ENCODE results near the gene MYH2.
"Not testable (repeated sequence)": the region's sequence is repeated elsewhere in the genome, so short reads cannot be mapped to it uniquely, and the experiment has no call there.

Gene MYH2

DNA sequence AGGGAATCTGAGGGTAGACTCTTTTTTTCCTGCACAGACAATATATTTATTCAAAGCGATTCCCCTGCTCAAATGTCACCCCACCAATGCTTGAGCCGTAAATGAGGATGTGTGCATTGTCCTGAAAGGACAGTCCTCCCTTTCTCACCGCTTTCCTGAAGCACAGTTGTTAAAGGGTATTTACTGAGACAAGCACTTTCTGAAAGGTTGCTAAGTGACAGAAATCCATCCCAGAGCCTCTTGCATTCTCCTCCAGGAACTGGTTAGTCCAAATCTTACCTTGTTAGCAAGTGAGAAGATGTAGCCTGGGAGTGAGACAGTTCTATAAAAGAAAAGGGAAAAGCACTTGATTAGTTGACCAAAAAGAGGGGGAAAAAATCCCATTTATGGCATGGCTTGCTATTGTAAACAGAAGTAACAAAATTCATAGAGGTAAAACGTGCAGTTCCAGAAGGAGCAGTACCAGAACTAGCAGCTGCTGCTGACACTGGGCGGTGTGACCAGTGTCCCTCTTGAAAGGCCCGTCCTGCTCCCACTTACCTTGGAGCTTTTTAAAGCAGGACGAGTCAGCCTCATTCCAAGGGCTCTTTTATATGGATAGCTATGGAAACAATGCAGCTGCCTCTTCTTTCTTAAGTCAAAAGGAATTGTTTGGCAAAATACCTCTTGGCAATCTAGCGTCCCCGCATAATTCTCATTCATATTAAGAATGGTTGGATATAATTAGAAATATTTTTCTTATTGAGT lies at the start of gene MYH2:
TSS of gene MYH2 (minus strand) at position 563 of the 747 bp plus-strand sequence. CDS start 1,738 bp downstream, outside the sequence.
- no peak for DNase-seq

DNA sequence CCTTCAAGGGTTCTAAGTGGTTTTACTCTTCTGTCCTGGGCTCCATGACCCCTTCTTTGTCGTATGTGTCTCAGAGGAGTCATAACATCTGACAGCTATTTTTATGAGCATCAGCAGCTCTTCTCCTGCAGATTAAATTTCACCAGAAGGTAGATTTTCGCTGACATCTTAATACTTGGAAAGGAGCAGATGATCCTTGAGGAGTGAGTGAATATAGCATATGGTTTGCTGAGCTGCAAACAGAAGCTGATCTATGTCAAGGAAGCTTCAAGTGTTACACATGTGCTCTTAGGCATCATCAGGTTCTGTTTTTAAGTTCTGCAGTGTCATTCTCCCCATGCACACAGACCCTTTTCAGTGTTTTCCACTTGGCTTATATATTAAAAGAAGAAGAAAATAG lies 49.2 kb upstream of the MYH2 start:
- no peak for DNase-seq

DNA sequence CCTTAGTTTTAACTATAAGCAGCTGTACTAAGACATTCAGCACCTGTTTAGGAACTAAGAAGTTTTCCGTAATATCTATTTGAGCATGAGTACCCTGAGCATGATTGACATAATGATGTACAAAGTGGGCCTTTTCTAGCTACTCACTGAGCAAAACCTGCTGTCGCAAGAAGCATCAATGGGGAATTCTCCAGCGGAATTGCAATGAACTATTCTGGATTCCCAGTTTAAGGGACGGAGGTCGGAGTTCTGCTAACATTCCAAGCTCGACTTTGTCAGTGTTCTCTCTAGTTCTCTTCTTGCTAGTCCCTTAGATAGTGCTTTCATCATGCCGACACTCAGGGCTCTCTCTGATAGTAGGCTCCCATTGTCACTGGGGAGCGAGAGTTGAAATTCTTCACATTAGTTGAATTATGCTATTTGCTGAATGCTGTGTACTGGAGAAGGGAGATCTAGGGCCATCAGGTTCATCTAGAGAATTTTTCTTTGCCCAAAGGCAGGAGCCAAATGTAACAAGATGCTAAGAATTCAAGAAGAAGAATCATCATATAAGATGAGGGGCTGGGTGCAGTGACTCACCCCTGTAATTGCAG lies 40.2 kb upstream of the MYH2 start:
- DNase-seq, result no peak

- DNase-seq, result no peak
Observed at GRCh38 chr17:10585529-10585928, 36.1 kb upstream of the MYH2 start.

- DNase-seq, result no peak
Observed at GRCh38 chr17:10583834-10584233, 34.4 kb upstream of the MYH2 start.

DNA sequence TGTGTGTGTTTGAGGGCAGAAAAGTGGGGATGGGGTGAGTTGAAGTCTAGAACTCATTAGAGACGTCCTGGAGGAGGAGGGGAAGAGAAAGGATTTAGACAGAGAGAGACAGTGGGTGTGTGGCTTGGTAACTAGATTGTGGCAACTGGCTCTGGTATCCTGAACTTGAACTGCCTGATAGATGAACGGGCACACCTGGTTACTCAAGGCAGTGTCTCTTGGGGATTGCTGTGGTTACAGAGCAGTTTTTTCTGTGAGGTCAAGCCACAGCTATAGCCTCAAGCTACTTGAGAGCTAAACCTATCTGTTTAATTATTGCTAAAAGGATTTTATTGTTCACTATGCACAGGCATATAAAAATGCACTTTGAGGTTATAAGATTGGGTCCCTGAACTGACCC lies 29.8 kb upstream of the MYH2 start:
- no peak for DNase-seq

DNA sequence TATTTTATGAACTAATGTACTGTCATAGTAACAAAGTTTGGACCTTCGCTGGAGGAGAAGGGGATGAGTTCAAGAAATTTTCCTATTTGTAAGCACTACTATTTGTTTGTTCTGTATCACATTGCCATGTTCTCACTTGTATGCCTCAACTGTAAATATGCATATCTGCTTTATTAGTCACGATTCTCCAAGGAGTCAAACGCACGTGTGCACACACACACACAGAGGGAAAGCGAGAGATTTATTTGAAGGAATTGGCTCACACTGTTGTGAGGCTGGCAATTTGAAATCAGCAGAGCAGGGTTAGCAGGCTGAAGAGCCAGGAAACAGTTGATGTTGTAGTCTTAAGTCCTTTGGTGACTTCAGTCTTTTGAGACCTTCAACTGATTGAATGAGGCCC lies 24.9 kb upstream of the MYH2 start:
- no peak for DNase-seq

GRCh38 chr17:10563991-10564660 lies 14.7 kb upstream of the MYH2 start:
- no peak for DNase-seq

- no peak for DNase-seq
Observed at GRCh38 chr17:10558049-10558448, 8.6 kb upstream of the MYH2 start.

DNA sequence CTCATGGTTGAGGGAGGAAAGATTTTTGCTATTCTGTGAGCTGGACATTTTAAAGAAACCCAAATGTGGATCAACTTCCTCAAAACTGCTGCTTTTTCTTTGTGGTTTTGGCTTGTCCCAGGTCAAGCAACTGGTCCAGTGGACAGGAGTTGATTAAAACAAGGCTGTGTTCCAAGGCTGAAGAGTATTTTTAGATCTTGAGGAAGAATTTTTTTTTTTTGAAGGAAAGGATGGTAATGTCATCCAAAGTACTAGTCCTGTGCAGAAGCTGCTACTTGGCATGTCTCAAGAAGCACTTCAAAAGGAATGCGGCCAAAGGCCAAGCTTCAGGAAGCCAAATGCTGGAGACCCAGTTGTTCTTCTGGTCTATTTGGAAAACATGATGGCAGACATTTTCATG lies 8.0 kb upstream of the MYH2 start:
- no peak for DNase-seq

DNA sequence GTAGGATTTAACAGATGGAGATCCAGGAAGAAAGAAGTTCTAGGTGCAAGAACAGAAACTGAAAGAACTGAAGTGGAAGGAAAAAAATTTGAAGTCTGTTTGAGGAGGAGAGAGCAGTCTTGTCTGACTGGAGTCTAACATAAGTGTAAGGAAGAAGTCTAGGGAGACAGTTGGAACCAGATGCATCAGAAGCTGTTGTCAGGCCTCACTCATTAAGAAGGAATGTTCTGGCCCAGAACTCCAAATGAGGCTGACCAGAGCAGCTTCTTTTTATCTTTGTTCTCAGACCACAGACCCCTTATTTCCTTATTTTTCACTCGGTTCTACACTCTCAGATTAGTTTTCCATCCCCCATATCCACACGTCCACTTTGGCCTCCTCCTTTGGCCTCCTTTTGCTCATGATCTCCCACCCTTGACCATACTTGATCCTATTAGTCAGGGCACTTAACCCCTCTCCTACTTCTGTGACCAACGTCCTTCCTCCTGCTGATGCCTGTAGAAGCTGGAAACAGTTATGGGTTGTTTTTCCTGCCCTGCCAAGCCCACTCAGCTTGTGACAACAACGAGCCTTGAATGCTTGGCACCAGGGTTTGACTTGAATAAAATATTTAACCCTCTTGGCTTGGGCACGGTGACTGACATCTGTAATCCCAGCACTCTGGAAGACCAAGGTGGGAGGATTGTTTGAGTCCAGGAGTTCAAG lies 7.0 kb upstream of the MYH2 start:
- no peak for DNase-seq

GRCh38 chr17:10550014-10550413 lies 556 bp upstream of the MYH2 start:
- DNase-seq, result no peak

DNA sequence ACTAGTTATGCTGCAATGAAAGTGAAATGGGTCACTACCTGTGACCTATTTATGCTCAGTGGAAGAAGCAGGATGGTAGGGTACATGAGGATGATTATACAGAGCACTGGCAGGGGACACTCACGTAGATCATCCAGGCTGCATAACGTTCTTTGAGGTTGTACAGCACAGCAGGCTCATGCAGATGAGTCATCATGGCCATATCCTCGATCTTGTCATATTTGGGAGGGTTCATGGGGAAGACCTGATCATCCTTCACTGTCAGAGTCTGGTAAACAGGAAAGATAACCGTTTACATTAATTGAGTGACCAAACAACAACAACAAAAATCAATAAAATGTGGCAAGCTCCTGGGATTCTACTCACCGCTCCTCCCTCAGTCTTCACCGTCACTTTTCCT lies 2.1 kb downstream of the MYH2 start:
- no peak for DNase-seq

DNA sequence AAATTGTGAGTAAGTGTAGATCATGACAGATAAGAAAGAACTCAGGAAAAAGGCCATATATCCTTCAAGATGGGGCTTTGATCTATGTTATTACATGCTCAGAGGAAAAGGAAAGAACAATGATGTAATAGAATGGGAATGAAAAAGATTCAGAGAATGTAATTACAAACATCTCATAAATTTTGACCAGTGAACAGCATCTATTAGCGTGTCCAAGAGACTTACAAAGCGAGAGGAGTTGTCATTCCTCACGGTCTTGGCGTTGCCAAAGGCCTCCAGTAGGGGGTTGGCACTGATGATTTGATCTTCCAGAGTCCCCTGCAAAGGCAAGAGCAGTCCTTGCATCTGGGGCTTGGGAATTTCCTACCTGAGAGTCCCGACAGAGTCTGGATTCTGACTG lies 6.0 kb downstream of the MYH2 start:
- not testable (repeated sequence) for DNase-seq

DNA sequence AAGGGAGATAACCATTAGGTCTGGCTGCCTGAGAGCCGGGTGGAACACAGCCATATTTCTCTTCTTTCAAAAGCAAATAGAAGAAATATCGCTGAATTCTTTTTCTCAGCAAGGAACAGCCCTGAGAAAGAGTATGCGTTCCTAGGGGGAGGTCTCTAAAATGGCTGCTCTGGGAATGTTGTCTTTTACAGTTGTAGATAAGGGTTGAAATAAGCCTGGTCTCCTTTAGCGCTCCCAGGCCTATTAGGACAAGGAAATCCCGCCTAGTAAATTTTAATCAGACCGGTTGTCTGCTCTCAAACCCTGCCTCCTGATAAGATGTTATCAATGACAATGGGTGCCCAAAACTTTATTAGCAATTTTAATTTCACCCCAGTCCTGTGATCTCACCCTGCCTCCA lies 8.3 kb downstream of the MYH2 start:
- DNase-seq, result not testable (repeated sequence)

- DNase-seq, result no peak
Observed at GRCh38 chr17:10532026-10532425, 17.4 kb downstream of the MYH2 start.

DNA sequence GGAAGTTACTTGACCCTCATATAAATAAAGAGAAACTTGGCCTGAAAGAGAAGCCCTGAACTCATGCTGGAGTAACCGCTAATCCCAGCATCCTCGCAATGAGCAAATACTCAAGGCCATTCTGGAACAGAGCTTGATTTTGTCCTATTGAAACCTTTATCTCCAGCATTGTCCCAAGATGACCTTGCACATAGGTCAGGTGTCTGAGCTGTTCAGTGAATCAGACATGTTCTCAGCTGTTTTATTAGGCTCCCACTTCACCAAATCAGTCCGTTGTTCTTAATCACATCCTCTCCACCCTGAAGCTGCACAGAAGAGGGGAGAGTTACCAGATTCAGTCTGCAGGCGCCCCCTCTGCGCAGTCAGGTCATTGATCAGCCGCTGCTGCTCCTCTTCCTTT lies 22.0 kb downstream of the MYH2 start:
- DNase-seq, result no peak

DNA sequence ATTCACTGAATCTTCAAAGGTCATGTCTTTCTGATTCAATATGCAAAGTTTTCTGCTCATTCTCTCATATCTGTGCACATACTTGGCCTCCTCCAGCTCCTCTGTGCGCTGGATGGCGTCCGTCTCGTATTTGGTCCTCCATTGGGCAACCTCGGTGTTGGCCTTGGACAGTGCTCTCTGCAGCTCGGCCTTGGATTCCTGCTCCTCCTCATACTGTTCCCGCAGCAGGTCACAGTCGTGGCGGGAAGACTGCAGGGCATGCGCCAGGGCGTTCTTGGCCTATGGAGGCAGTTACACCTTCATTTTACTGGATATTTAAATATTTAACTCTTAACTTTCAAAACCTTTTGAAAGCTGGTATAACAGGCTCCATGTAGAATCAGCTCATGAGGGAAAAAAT lies 22.9 kb downstream of the MYH2 start:
- no peak for DNase-seq

DNA sequence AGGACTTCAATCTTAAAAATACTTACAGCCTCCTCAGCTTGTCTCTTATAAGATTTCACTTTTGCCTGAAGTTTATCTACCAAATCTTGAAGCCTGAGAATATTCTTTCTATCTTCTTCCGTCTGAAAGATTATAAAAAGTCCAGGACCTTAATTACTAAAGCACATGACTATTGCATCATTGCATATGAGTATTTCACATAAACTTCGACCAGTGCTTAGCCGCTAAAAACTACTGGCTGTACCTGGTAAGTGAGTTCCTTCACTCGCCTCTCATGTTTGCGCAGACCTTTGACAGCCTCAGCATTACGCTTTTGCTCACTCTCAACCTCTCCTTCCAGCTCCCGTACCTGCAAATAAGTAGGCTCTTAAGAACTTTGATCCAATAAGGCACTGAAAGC lies 26.4 kb downstream of the MYH2 start:
- no peak for DNase-seq

GRCh38 chr17:10521949-10522348 lies 27.5 kb downstream of the MYH2 start:
- no peak for DNase-seq

GRCh38 chr17:10518271-10519037 lies 31.0 kb downstream of the MYH2 start, which contains the start of gene MYH1:
TSS of gene MYH1 (minus strand) at chr17:10518542. CDS start at chr17:10516642, 1,900 bp downstream.
- no peak for DNase-seq

DNA sequence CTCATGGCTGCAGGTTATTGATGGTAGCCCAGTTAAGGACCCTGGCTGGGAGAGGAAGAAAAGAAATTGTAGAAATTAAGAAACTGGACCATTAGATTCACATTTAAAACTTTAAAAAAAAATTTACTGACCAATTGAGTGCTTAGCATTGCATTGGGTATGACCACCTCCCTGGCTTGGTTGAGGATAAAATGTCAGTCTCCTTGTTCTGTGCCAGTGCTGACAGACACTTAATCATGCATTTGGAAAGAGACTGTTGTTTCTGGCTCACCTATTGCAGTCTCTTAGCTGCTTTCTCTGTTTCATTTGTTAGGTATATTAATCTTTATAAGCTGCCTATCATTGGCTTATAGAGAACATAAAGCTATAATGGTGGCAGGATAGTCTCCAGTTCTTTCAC lies 32.8 kb downstream of the MYH2 start:
- no peak for DNase-seq

DNA sequence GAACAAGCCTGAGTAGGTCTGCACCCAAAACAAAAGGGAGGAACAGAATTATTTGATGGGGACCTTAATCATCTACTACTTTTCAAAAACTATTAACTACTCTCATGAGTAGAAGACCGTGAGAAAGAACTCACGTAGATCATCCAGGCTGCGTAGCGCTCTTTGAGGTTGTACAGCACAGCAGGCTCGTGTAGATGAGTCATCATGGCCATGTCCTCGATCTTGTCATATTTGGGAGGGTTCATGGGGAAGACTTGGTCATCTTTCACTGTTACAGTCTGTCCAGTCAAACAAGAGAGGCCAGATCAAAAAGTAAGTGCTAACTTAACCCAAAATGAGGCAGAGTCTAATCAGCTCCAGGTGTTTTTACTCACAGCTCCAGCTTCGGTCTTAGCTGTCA lies 33.4 kb downstream of the MYH2 start:
- DNase-seq, result no peak

Data from suppressor macrophage treated with lipopolysaccharide for 4 hours (primary cell).